Hematopoietic multipotent progenitor cell treated with erythropoietin and hydrocortisone succinate and interleukin-3 and kit ligand, for 15 days (in vitro differentiated cells): Measurements from ENCODE around the gene PNPLA7.
A peak's percentile ranks its signal among the peaks of the same experiment; 100 is the strongest.
"Not testable (repeated sequence)": the region's sequence is repeated elsewhere in the genome, so short reads cannot be mapped to it uniquely, and the experiment has no call there.

ENCODE experiments used
- DNase-seq: peaks from one replicate; pipeline ENCODE4 v3.0.0-alpha.2; 2015; ENCODE audit warnings: low spot score

The PNPLA7 gene

DNA sequence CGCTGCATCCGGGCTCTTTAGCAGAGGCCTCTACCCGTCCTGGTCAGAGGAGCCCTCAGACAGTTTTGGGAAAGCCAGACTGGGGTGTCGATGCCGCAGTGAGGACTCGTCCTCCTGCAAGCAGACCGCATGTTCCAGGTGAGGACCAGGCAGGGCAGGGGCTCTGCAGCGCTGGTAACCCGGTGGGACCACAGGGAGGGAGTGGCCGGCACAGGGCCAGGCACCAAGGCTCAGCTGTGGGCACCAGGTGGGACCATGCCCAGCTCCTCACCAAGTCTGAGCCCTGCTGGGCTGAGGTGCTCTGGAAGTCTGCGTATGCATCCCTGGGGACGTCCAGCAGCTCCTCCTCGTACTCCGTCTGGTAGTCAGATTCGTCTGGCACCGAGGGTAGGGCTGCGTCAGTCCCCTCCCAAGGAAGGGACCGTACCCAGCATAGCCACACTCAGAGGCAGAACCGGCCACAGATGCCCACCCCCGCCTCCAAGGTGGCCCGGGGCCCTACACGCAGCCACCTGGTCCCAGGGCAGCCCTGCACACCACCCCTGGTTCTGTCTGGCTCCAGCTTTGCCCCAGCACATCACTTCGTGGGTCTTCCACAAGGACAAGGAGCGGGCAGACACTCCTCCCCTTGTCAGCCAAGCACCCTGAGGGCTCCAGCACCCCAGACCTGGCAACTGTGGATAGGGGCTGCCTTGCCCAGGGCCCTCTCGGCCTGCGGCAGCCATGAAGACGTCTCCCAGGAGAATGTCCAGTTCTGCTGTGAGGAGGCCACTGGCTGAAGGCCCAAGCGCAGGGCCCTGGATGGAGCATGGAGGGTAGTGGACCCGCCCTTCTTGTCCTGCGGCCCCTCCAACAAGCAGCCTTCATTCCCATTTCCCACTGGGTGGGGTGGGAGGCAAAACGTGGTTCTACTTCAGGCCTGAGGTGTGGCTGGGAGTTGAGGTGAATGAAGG lies 89.6 kb downstream of the PNPLA7 start:
- no peak for DNase-seq

DNA sequence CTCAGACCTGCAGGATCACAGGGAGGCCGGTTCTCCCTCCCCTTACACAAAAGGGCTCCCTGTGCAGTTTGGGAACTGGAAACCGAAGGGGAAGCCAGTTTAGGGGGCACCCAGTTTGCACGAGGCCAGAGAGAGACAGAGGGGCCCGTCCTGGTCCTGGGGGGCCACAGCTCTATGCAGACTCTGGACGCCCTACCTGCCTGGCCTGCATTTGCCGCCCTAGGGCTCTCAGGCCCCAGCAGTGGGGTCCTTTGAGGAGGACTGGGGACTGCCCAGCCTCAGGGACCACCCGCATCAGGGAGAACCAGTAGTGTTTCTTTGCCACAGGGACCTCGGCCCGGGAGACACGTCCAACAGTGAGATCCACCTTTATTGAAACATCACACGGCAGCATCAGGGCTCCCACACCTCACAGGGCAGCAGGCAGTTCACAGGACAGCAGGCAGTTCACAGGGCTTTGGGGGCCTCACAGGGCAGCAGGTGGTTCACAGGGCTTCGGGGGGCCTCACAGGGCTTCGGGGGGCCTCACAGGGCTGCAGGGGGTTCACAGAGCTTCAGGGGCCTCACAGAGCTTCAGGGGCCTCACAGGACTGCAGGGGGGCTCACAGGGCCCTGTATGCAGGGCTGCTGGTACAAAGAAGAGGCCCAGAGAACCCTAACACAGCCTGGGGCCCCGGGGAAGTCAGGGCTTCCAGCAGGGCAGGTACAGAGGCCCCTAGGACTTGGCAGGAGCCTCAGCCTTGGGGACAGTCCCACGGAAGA lies 90.4 kb downstream of the PNPLA7 start:
- no peak for DNase-seq

DNA sequence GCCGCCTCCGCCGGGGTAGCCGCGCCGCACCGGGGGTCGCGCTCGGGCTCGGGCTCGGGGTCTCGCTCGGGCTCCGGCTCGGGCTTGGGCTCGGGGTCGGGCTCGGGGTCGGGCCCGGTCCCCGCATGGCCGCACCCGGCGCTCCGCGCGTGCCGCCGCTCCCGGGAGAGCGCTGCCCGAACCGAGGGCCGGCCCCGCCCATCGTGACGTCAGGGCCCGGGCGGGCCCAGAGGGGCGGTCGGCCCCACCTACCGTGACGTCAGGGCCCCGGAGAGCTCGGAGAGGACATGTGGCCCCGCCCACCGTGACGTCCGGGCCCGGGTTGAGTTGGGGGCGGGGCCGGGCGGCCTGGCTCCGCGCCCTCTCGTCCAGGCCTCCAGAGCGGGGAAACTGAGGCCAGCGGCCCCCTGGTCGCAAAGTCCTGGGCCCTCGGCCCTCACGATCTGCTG lies 91.0 kb downstream of the PNPLA7 start, which contains the start of gene NSMF:
NSMF (minus strand) TSS at position 183 of the 449 bp plus-strand sequence. CDS start 232 bp downstream, outside the sequence.
- DNase-seq = peak; percentile 93

DNA sequence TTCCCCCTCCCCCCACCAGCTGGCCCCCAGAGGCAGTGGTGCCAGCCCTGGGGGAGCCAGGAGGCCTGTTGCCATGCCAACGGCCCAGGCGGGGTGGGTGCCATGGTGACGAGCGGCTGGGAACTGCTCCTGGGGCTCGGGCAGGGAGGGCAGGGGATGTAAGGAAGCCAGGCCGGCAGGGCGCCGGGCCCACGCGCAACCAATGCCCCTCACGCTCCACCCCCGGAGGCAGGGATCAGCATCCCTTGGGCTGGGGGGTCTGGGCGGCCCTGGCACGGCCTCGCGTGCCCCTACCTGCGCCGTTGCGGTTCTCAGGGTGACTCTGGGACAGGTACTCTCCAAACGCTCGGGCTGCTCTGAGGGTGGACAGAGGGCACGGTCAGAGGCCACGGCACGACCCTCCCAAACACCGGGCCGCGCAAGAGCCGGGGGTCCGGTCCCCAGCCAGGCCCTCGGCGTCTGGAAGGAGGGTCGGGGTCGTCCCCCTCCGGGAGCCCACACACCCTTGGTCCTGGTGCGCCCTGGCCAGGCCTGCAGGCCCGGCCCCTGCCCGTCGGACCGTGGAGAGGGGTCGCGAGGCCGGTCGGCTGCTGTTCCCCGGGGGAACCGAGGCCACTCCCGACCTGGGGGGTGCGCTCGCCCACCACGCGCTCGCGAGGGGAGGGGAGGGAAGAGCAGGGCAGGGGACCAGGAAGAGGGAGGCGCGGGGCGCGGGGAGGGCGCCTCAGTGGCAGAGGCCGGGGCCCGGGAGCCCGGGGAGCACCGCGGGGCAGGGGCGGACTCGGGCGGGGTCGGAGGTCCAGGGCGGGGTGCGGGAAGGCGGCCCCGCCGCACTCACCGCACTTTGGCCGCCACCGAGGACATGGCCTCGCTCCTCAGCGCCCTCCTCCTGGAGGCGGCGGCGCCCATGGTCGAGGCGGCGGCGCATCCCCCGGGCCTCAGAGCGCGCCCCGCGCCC lies 91.7 kb downstream of the PNPLA7 start:
- DNase-seq = no peak

DNA sequence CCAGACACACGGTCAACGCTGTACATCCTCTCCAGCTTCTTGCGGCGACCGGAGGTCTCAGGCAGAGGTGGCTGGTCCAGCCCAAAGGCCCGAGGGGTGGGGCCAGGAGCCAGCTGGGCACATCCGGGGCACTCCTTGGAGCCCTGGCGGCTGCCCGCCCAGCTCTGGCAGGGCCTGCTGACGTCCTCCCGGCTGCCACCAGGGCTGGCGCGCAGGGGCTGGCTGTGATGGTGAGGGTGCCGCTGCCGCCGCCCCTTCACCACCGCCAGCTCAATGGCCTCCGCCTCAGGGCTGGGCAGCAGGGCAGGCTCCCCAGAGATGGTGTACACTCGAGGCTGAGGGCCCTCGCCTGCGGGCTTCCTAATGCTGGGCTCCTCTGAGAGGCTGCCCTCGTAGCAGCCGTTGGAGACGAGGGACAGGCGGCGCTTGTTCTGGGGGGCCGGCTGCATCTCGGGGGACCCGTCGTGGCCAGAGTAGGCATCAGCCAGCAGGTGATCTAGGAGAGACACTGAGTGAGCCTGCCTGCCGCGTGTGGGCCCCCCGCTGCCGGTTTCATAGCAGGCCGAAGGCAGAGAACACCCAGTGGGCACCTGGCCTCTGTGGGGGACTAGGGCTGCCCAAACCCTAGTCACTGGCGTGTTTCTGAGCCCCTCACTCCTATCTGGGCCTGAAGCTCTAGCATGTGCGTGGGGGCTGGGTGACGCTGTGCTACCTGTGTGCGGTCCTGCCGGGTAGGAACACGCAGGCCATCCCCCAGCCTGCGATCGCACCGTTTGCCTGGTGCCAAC lies 92.6 kb downstream of the PNPLA7 start:
- no peak for DNase-seq

DNA sequence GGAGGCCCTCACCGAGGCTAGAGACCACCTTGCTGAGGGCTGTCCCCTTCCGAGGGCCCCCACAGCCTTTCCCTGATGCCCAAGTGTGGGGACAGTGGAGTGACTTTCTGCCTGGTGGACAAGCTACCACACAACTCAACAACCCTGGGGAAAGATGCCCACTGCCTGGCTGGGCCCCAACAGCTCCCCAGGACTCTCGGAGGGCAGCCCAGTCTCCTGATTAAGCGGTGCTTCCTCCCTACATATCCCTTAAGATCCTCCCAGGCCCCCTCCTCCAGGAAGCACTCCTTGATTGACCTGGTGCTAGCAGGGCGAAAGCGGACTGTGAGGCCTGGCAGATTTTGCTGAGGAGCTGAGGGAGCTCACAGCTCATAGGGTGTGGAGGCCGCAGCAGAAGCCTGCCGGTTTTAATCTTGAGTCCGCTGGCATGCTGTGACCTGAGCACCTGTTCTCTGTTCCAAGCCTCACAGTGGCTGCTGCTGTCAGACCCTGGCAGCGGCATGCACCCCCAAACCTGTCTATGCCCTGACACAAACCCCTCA lies 93.3 kb downstream of the PNPLA7 start:
- no peak for DNase-seq

DNA sequence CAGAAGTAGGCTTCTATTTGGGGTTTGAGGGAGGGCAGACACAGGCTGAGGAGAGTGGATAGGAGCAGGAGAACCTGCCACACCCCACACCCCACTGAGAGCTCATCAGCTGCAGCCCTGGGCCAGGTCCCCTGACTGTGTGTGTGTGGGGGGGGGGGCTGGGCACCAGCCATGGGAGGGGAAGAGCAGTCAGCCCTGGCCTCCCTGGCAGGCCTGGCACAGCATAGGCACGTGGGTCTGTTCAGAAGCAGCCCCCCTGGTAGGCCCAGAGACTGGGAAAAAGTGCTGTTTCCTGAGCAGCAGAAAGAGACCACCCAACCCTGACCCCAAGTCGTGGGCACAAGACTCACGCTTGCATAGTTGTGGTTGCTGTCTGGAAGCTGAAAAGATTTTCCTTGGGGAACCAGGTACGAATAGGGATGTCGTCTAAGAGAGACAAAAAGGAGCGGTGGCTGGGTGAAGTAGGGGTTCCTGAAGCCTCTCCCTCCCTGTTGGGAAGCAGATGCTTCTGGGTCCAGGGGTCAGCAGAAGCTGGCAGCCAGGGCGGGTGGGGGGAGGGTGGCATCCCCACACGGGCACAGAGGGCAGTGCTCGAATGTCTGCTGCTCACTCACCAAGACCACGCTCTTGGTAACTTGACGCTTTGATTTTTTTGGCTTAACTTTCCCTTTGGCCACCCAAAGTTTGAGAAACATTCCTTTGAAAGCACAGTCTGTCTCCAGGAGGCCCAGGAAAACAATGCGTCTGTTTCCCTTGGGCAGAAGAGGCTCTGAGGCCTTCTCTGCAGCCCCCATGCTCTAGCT lies 93.9 kb downstream of the PNPLA7 start:
- DNase-seq = no peak

DNA sequence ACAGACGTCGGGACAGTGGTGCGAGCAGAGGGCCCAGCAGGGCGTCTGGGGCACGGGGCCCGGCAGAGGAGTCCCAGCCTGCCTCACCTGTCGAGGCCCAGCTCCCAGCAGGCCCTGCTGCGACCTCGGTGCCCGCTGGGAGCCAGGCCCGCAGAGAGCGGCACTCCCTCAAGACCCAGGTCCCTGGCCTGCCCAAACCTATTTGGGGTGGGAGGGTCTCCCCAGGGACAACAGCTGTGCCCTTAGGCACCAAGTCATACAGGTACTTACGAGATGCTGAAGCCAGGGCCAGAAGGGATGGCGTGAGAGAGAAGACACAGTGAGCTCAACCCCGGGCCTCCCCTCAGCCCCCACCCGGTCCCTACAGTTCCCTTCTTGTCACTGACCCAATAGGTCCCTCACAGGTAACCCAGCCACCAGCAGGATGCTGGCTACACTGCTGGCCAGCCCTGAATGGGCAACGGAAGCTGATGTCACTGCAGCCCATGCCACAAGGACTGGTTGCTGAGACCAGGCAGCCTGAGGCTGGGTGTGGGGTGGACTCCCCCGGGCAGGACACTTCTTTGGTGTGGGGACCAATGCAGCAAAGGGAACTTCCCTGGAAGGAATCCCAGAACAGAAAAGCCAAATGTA lies 94.7 kb downstream of the PNPLA7 start:
- no peak for DNase-seq

DNA sequence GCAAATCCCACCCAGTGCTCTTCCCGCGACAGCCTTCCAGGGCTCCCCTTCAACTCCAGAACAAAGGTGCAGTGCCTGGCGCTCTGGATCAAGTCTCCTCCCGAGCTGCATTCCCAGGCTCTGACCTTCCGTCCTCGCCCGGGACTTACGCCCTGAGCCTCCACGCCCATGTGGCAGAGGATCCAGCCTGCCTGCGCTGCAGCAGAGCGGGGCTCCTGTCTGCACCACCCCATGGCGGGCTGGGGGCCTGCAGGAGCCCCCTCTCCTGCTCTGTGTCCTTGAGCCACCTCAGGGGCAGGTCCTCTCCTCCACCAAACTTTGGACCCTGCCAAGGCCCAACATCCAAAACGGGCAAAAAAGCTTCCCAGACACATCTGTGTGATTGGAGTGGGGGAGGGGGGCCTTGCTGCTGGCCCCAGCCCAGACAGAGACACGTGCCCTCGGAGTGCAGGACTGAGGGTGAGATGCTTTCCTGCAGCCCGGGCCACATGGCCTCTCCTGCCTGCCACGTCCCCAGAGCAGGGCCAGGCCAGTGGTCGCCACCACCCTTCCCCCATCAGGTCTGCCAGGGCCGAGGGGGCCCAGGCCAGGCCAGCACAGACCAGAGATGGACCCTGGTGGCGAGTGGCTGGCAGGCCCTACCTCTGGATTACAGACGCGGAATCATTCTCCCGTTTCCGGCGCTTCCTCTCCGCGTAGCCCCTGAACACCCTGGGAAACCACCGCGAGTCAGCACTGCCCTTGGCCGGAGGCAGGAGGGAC lies 95.4 kb downstream of the PNPLA7 start:
- no peak for DNase-seq

DNA sequence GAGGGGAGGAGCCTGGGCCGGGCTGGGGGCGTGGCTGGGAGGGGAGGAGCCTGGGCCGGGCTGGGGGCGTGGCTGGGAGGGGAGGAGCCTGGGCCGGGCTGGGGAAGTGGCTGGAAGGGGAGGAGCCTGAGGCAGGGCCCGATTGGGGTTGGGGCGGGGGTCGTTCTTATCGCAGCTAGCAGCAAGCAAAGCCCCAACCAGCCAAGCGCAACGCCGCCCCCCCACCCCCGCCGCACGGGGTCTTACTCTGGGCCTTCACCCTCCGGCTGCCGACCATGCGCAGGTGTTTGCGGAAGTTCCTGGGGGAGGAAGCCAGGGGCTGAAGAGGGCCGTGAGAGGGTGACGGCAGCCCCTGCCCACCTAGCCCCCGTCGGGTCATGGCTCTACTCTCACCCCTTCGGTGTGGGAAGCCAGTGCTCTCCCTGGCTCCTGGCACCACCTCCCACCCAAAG lies 96.0 kb downstream of the PNPLA7 start:
- DNase-seq = peak; percentile 52

DNA sequence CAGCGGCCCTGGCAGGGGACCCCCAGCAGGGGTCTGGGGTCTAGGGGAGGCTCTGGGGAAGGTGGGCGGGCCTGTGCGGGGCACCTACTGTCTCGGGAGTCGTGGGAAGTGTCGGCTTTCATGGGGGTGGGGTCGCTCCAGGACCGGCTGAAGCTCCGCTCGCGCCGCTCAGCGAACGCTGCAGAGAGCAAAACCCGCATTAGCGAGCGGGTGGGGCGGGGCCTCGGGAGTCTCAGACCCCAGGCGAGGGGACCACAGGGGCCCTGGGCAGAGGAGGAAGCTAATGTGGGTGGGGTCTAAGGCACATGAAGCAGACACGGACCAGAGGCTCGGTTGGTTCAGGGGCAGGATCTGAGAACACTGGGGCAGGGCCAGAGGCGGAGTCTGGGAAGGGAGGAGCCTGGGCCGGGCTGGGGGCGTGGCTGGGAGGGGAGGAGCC lies 96.5 kb downstream of the PNPLA7 start:
- peak; percentile 63 for DNase-seq

DNA sequence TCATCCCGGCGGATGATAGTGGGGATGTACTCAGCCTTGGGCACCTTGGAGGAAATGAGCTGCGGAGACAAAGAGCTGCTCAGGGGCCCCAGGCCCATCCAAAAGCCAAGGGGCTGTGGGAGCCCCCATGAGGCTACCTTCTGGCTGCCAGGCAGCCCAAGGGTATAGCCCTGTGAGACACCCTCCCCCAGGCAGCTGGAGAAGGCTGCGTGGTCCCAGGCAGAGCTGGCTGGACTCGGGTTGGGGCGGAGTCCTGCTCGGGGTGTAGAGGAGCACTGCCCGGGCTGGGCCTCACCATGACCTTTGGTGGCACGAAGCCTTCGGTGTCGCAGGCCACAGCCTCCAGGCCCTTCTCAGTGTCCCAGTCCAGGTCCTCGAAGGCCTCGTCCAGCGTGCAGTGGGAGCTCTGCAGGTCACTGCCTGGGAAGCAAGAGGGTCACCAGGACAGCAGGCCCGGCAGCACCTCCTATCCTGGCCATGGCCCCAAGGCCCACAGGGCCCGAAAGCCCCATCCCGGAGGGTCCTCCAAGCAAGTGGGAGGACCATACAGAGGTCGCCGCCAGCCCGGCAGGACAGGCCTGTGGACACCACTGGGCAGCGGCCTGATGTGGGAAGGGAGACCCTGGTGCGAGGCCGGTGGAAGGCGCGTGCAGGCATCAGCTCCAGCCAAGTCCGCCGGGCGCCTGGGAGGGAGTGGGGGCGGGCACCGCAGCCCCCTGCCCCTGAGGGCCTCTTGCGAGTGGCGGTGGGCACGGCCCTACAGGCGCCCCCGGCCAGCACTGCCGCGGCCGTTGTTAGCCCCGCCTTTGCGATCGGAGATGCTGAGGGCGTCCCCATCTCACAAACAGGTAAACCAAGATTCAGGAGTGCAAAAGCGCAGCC lies 97.2 kb downstream of the PNPLA7 start:
- no peak for DNase-seq

DNA sequence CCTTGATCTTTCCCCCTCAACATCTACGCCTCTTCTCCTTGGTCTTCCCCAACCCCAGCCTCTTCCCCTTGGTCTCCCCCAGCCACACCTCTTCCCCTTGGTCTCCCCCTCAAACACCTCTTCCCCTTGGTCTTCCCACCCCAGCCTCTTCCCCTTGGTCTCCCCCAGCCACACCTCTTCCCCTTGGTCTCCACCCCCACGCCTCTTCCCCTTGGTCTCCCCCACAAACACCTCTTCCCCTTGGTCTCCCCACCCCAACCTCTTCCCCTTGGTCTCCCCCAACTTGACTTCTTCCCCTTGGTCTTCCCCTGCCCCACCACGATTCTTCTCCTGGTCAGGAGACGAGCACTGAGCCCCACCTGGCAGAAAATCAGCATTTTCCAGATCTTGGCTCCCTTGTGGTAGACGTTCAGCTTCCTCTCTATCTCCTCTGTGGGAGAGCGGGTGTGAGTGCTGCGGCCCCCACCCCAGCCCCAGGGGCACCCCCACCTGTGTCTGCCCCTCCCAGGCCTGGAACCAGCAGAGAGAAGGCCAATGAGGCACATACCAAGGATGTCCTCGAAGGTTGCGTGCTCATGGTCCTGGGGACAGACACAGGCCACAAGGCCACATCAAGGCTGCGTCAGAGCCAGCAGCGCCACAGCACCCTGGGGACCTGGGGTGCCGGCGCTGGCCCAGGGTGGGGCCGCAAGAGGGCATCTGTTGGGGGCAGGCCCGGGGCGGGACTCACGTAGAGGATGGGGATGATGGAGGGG lies 98.0 kb downstream of the PNPLA7 start:
- DNase-seq = no peak

DNA sequence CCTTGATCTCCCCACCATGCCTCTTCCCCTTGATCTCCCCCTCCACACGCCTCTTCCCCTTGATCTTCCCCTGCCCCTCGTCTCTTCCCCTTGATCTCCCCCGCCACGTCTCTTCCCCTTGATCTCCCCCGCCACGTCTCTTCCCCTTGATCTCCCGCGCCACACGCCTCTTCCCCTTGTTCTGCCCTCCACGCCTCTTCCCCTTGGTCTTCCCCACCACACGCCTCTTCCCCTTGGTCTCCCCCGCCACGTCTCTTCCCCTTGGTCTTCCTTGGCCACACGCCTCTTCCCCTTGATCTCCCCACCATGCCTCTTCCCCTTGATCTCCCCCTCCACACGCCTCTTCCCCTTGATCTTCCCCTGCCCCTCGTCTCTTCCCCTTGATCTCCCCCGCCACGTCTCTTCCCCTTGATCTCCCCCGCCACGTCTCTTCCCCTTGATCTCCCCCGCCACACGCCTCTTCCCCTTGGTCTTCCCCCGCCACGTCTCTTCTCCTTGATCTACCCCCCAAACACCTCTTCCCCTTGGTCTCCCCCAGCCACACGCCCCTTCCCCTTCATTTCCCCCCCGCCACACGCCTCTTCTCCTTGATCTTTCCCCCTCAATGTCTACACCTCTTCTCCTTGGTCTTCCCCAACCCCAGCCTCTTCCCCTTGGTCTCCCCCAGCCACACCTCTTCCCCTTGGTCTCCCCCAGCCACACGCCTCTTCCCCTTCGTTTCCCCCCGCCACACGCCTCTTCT lies 98.8 kb downstream of the PNPLA7 start:
- DNase-seq = not testable (repeated sequence)

DNA sequence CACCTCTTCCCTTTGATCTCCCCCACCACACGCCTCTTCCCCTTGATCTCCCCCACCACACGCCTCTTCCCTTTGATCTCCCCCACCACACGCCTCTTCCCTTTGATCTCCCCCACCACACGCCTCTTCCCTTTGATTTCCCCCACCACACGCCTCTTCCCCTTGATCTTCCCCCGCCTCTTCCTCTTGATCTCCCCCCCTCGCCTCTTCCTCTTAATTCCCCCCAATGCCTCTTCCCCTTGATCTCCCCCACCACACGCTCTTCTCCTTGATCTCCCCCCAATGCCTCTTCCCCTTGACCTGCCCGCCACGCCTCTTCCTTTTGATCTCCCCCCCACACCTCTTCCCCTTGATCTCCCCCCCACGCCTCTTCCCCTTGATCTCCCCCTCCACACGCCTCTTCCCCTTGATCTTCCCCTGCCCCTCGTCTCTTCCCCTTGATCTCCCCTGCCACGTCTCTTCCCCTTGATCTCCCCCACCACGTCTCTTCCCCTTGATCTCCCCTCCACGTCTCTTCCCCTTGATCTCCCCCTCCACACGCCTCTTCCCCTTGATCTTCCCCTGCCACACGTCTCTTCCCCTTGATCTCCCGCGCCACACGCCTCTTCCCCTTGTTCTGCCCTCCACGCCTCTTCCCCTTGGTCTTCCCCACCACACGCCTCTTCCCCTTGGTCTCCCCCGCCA lies 99.5 kb downstream of the PNPLA7 start:
- not testable (repeated sequence) for DNase-seq
